CD4-positive, alpha-beta T cell treated with Interleukin-12 subunit alpha and Interleukin-12 subunit beta, for 1 hour (primary cell): Measurements from ENCODE around the gene PARD6B.
"Not testable (repeated sequence)": the region's sequence is repeated elsewhere in the genome, so short reads cannot be mapped to it uniquely, and the experiment has no call there.

Experiments
- DNase-seq: peaks from one replicate; pipeline ENCODE4 v3.0.0-alpha.2; 2020

PARD6B gene

GRCh38 chr20:50704514-50704913, 26.9 kb upstream of the PARD6B start:
- DNase-seq = no peak

- DNase-seq = no peak
Observed at GRCh38 chr20:50704971-50705370, 26.4 kb upstream of the PARD6B start.

- no peak for DNase-seq
Observed at GRCh38 chr20:50708845-50709635, 22.3 kb upstream of the PARD6B start.

- DNase-seq = no peak
Observed at GRCh38 chr20:50709636-50709973, 21.8 kb upstream of the PARD6B start.

DNA sequence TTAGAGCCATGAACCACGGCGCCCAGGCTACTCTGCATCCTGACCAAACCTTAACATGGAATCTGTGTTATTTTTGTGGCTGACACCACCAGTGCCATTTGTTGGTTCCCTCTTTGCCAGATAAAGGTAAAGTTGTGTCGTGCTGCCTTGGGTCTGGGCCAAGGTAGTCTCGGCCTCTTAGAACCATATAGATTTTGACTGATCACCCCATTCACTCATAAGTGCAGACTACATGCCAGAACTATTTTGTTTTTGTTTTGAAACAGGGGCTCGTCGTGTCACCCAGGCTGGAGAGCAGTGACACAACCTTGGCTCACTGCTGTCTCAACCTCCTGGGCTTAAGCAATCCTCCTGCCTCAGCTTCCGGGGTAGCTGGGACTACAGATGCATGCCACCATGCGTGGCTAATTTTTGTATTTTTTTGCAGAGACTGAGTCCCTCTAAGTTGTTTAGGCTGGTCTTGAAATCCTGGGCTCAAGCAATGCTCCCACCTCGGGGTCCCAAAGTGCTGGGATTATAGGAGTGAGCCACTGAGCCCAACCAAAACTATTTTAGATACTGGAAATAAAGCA, 20.8 kb upstream of the PARD6B start:
- DNase-seq = no peak

DNA sequence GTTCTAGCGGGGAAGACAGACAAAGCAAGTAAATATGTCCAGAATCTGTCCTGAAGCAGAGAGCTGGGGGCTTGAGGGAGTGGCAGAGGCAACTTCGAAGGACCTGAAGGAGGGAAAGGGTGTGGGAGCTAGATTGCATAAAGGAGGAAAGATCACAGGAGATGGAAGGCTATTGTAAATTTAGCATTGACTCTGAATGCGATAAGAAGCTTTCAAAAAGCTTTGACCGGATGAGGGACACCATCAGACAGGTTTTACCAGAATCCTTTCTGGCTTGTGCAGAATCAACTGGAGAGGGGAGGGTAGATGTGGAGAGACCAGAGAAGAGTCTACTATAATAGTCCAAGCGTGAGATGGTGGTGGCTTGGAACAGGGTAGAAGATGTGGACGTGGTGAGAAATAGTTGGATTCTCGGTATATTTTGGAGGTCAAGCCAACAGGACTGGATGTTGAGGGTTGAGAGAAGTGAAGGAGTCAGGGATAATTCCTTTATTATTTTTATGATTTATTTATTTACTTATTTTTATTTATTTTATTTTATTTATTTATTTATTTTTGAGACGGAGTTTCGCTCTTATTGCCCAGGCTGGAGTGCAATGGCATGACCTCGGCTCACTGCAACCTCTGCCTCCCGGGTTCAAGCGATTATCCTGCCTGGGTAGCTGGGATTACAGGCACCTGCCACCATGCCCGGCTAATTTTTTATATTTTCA, 20.1 kb upstream of the PARD6B start:
- DNase-seq = no peak

DNA sequence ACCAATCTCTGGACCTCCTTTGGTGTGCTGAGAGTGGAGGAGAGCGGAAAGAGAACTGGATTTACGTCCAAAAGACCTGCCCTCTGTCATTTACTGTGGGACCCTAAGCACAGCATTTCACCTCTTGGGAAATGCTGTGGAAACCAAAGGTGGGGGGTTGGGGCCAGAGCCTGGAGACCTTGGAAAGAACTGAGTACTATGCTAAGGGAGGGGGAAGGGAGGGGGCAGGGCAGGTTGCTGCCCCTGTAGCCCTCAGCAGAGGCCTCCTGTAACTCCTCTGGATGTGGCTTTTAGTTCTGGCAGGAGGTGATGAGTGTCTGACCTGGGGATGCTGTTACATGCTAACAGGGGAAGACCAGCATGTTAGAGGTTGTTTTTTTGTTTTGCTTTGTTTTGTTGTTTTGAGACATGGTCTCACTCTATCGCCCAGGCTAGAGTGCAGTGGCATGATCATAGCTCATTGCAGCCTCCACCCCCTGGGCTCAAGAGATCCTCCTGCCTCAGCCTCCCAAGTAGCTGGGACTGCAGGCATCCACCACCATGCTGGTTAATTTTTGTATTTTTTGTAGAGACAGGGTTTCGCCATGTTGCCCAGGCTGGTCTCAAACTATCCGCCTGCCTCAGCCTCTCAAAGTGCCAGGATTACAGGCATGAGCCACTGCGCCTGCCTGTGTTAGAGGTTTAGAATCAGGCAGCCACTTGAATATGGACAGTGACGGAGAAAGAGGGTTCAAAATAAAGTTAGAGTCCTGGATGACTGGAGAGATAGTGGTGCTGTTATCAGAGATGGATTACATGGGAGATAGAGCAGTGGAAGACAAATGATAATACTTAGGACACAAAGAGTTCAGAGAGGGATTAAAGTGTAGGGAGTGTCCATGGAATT, 18.4 kb upstream of the PARD6B start:
- no peak for DNase-seq

DNA sequence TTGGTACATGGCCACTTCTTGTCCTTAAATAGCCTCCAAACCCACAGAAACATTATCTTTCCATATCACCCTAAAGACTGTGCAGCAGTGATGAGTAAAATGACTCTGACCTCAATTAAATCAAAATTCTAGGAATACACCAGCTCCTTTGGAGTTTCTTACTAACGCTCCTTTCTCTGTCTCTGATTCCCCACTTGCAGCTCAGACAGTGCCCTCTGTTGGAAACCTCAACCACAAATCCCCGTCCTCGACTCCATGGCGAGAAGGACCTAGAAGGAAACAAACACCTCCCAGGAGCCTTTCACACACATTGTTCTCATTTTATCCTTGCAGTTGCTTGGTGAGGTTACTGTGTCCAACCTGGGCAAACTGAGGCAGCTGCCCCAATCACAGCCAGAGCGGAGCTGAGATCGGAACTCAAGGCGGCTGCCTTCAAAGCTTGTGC, 17.7 kb upstream of the PARD6B start:
- no peak for DNase-seq

DNA sequence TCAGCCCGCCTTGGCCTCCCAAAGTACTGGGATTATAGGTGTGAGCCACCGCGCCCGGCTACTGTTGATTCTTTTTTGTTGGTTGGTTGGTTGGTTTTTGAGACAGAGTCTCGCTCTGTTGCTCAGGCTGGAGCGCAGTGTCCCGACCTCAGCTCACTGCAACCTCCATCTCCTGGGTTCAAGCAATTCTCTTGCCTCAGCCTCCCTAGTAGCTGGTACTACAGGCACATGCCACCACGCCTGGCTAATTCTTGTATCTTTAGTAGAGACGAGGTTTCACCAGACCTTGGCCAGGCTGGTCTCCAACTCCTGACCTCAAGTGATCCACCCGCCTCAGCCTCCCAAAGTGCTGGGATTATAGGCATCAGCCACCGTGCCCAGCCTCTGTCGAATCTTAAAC, 17.0 kb upstream of the PARD6B start:
- not testable (repeated sequence) for DNase-seq

DNA sequence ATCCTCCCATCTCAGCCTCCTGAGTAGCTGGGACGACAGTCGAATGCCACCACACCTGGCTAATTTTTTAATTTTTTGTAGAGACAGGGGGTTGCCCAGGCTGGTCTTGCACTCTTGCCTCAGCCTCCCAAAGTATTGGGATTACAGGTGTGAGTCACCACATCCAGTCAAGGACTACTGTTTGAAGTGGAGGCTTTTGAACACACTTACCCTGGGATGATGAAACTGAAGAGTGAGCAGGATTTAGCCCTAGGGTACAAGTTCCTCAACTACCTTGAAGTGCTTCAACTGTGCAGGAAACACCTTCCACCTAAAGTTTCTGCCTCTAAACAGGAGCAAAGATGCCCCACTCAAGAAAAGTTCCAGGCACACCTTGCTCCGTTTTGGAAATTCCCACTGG, 15.7 kb upstream of the PARD6B start:
- no peak for DNase-seq

DNA sequence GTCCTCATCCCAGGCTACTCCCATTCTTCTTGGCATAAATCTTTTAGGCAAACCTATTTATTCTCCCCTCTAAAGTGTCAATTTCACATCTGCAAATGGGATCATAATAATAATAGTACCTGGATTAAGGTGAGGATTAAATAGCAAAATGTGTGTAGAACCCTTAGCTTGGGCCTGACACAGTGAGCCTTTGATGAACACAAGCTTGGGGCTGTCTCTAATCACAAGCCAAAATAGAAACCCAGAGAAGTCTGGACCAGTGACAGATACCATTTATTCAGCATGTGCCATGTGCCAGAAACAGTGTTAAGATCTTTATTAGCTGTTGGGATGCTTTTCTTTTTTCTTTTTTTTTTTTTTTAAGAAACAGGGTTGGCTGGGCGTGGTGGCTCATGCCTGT, 14.9 kb upstream of the PARD6B start:
- DNase-seq = no peak

GRCh38 chr20:50717312-50717711, 14.1 kb upstream of the PARD6B start:
- no peak for DNase-seq

DNA sequence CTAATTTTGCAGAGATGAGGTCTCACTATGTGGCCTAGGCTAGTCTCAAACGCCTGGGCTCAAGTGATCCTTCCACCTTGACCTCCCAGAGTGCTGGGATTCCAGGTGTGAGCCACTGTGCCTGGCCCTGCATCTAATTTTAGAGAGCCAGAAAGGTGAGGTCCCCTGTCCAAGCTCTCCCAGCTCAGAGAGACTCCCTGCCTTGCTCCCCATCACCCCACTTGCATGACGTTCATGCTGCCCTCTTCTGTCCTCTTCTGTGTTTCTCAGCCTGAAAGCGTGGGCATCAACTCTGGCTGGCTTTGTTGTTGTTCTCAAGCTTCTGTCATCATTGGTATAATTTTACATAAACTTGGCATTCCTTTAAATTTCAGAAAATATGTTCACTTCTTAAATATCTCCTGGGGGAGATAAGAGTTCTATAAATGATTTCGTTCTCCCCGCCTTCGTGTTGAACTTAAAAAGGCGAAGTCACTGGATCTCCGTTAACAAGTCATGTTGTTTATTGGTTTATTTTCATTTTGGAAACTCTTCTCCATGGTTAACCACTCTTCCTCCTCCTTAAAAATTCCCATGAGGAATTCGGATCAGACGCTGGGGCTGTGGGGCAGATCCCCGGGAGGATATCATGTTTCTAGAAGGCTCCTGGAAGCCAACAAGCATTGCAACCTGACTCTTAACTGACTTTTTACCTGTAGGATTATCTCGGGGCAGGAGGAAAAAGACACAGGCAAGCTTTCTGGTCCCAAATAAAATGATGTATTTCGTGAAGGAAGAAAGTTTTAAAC, 13.2 kb upstream of the PARD6B start:
- no peak for DNase-seq

- DNase-seq = no peak
Observed at GRCh38 chr20:50719328-50719727, 12.1 kb upstream of the PARD6B start.

DNA sequence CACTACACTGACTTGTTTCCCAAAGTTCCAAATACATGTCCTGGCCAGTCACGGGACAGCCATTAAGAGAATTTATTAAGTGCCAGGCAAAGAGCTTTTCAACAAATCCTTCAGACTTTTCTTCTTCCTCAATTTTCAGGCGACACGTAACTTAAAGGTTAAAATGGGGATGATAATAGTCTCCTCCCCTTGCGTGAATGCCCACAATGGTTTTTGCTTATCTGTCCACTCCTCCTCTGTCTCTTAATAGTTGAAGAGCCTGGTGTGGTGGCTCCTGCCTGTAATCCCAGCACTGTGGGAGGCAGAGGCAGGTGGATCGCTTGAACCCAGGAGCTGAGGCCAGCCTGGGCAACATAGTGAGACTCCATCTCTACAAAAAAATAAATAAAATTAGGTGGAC, 11.4 kb upstream of the PARD6B start:
- DNase-seq = no peak

GRCh38 chr20:50720582-50720981, 10.8 kb upstream of the PARD6B start:
- DNase-seq = no peak

- no peak for DNase-seq
Observed at GRCh38 chr20:50721881-50722281, 9.5 kb upstream of the PARD6B start.

GRCh38 chr20:50722424-50723155, 8.8 kb upstream of the PARD6B start:
- DNase-seq = no peak

DNA sequence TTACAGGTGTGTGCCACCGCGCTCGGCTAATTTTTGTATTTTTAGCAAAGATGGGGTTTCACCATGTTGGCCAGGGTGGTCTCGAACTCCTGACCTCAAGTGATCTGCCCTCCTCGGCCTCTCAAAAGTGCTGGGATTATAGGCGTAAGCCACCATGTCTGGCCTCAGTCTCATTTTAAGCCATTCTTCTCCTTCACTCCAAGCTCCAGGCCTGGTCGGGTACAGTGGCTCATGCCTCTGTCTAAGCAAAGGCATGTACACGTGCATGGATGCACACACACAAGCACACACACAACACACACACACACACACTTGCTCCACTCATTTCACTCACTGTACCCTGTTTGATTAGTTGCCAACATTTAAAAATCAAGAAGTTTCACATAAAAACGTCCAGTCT, 7.7 kb upstream of the PARD6B start:
- no peak for DNase-seq

DNA sequence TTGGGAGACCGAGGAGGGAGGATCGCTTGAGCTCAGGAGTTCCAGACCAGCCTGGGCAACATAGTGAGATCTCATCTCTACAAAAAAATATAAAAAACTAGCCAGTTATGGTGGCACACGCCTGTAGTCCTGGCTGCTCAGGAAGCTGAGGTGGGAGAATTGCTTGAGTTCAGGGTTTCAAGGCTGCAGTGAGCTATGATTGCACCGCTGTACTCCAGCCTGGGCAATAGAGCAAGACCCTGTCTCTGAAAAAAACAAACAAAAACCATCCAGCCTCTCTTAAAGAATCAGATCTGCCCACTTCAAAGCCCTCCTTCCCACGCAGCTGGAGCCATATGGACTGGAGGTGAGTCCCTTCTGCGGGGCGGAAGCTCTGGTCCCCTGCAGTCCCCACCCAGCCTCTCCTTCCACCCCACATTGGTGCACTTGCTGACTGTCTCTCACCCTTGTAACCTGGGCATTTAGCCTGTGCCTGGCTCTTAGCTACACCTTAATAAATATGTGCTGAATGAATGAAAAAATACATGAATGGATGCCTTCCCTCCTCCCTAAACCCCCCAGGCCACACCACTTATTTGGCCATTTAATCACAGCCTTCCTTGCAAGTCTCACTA, 7.2 kb upstream of the PARD6B start:
- no peak for DNase-seq
